Stimulated activated CD8-positive, alpha-beta memory T cell treated with anti-CD3 and anti-CD28 coated beads, Interleukin-4, amount 100 ng/mL, for 4 hours (primary cell): ENCODE measurements around the gene OR5A2.
"Not testable (repeated sequence)": the region's sequence is repeated elsewhere in the genome, so short reads cannot be mapped to it uniquely, and the experiment has no call there.

Experiments
- DNase-seq, 2 donors: peaks; one replicate each; pipeline ENCODE4 v3.0.0-alpha.2; 2020; ENCODE audit warnings: low read depth in 2 of 2, low spot score in 1 of 2

The OR5A2 gene, protein sequence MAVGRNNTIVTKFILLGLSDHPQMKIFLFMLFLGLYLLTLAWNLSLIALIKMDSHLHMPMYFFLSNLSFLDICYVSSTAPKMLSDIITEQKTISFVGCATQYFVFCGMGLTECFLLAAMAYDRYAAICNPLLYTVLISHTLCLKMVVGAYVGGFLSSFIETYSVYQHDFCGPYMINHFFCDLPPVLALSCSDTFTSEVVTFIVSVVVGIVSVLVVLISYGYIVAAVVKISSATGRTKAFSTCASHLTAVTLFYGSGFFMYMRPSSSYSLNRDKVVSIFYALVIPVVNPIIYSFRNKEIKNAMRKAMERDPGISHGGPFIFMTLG

DNA sequence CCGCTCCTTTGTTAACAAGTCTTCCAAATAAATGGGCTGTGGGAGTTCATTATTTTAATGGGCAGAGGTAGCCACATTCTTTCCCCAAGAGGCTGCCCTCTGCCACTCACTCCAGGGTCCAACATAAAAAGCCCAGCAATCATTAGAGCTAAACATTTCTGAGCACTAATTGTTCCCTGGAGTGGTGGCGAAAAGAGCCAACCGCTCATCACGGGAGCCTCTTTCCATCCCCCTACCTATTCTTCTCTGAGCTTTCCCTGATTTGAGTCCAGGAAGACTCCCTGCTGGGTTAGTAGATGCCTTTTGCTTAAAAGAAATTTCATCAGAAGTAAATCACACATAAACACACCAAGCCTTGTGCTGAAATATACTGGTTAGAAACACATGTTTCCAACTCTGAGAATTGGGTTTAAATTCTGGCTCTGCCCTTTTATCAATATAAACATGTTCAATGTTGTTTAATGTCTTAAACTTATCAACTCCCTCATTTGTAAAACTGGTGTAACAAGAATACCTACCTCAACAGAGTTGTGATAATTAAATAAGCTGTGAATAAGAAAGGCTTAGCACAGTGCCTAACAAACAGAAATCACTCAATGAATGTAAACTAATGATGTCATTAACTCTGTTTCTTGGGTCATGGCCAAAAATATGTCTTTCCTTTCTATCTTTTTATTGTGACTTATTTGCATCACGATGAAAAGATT, at the start of gene OR5A2:
OR5A2 (minus strand) TSS at position 53 of the 707 bp plus-strand sequence. CDS start 3,460 bp downstream, outside the sequence.
- DNase-seq = no peak

DNA sequence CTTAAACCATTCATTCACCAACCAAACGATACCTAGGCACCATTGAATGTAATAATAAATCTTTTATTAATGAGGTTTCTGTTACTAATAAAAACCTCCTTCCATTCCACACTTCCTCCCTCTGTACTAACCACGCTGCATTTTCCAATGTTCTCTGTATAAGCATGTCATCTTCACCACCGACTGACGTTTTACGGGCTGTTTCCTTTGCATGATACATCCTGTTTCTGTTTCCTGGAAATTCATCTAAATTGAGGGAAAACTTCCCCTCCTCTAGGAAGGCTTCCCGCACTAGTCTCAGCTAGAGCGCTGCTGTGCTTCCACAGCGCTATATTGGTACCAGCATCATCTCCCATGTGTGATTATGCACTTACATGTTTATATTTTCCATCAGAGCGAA, 49.0 kb upstream of the OR5A2 start:
- no peak for DNase-seq

DNA sequence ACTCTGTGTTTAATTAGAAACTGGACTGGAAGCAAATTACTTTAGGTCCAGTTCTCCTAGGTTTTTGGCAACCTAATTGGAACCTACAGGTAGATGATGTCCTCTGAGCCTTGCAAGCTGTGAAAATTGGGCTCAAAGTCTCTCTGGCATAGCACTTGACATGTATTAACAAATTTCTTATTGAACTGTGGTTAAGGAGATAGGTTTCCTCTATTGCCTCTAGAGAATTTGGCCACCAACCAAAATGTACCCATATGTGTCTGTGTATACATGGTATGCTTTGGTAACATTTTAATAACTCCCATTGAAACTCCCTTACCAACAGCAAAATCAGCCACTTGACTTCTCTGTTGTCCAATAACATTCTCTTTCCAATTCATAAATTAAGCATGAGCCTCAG, 46.8 kb upstream of the OR5A2 start, which contains the start of gene OR4D10:
OR4D10 (plus strand) TSS at position 301 of the 400 bp plus-strand sequence. CDS start 4,115 bp downstream, outside the sequence.
- DNase-seq = no peak

DNA sequence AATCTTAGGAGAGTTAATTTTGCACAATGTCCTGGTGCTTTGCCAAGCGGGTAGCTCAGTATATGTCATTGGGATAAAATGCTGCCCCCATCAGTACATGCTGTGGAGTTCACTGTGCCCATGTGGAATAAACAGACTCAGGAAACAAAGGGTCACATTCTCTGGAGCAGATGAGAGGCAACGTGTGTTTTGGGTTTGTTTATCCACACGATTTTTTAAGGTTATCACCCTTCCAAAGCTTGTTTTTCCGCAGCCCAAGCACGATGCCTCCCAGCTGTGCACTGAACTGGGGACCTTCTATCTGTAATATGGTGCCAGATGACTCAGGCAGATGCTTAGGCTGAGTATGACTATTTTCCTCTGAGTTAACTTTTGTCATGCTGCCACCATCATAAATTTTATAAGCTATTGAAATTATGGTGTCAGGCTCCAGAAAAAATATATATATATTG, 37.0 kb upstream of the OR5A2 start:
- DNase-seq = no peak

DNA sequence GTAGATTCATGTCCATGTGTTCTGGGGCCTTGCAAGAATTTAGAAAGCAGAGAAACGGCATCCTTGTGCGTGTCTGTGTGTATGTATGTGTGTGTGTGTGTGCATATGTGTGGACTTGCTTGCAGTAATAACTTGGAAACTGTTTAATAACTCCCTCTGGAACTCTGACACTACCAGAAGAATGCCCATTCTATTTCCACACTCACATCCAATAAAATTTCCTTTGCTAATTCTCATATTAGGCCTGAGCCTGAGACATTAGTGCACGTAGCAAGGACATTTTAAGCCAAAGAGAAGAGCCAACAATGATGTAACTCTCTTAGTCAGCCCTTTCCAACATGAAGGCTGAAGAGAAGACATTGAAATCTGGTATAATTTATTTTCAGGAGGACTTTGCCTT, 33.7 kb upstream of the OR5A2 start:
- DNase-seq = no peak

DNA sequence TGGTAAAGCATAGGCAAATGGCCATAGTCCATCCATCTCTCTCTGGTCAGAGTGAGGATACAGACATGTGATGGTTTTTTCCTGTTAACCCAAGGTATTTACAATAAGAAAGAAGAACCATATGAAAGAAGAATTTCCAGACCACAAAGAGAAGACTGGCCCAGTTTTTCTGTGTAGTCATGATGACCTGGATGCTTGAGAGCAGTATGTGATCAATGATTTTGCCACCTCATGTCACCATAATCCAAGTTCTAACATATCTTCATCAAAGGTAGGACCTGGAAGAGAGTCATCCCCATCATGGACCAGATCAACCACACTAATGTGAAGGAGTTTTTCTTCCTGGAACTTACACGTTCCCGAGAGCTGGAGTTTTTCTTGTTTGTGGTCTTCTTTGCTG, 30.4 kb upstream of the OR5A2 start, which contains the start of gene OR4D6:
OR4D6 (plus strand) TSS at position 301 of the 400 bp plus-strand sequence; CDS start at position 301, 0 bp downstream.
- no peak for DNase-seq

DNA sequence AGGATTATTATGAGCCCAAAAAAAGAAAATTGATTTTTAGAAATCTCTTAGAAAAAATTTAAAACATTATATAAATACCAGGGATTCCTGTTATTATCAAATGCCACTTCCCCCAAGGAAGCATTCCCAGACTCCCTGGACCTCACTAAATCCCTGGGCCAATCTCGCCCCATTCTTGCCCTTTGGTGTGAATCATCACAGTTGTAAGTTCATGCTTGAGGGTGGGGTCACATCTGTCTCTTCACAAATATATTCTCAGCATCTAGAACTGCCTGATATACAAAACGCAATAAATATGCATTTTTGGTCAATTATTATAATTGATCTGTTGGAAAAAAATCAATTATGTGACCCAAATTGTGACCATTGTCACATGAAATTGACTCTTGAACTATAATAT, 22.3 kb upstream of the OR5A2 start:
- DNase-seq = no peak

DNA sequence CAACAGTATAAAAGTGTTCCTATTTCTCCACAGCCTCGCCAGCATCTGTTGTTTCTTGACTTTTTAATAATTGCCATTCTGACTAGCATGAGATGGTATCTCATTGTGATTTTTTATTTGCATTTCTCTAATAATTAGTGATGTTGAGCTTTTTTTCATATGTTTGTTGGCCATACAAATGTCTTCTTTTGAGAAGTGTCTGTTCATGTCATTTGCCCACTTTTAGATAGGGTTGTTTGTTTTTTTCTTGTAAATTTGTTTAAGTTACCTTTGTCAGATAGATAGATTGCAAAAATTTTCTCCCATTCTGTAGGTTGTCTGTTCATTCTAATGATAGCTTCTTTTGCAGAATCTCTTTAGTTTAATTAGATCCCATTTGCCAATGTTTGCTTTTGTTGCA, 19.4 kb upstream of the OR5A2 start:
- not testable (repeated sequence) for DNase-seq

DNA sequence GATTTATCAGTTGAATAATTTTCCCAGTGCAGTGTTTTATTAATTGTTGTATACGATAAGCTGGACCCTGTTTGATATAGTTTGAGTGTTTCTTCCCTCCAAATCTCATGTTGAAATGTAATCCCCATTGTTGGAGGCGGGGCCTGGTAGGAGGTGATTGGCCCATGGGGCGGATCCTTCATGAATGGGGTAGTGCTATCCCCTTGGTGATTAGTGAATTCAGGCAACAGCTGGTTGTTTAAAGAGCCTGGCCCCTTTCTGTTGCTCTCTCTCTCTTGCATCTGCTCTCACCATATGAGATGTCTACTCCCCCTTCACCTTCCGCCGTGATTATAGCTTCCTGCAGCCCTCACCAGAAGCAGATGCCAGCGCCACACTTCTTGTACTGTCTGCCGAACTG, 11.6 kb upstream of the OR5A2 start:
- no peak for DNase-seq

DNA sequence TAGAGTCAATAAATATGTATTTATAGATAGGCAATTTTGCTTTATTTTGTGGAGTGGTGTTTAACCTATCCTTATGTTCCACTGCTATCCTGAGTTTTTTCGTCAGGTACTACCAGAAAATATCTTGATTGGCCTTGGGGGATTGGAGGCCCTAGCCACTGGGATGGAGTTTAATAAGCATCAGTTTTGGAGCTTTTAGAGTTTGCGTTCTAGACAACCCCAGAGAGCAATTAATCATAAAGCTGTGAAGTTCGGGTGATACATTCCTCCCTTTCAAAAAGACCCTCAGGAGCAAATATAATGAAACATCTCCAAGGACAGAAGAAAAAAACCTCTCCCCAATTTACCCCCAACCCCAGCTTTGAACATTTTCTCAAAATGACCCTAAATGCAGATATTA, 10.0 kb upstream of the OR5A2 start, which contains the start of gene OR5A1:
OR5A1 (plus strand) TSS at position 301 of the 400 bp plus-strand sequence. CDS start 6,700 bp downstream, outside the sequence.
- no peak for DNase-seq

DNA sequence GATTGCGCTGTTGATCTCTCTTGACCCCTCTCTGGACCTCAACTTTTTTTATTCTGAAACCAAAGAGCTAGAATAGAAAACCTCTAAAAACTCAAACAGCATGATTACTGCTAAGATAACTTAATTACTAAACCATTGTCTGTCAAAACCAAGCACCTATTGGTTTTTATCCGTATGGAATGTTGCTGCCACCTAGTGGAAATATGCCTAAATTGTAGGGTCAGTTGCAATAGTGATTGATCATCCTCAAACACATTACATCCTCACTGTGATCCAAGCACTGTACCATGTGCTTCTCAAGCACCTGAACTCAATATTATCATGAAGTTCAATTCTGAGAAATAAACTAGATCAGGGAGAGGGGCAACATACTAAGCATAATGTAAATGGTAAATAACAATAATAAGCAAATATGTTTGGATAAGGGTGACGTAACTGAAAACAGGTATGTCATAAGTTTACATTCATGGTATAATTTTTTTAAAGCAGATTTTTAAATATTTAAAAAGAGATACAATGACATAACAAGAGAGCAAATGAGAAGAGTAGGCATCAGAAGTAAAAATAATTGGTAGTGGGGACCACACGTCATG, 3.8 kb upstream of the OR5A2 start:
- DNase-seq = no peak

DNA sequence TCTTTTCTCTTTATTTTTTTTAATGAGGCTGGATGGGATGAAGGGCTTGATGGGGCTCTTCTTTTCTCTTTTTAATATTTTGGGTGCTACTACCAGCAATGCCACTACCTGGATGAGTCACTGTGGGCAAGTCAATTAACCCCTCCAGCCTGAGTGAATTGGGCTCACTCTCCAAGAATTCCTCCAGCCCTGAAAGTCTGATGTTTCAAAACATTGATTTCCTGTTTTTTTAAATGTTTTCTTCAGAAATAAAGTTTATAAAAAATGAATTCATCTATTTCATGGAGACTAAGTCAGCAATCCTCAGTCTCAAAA, 812 bp upstream of the OR5A2 start:
- no peak for DNase-seq

DNA sequence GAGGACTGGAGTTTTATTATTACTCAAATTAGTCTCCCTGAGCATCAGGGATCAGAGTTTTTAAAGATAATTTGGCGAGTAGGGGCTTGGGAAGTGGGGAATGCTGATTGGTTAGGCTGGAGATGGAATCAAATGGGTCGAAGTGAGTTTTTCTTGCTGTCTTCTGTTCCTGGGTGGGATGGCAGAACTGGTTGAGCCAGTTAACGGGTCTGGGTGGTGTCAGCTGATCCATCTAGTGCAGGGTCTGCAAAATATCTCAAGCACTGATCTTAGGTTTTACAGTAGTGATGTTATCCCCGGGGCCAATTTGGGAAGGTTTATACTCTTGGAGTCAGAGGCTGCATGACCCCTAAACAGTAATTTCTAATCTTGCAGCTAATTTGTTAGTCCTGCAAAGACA, 1.1 kb downstream of the OR5A2 start:
- no peak for DNase-seq

DNA sequence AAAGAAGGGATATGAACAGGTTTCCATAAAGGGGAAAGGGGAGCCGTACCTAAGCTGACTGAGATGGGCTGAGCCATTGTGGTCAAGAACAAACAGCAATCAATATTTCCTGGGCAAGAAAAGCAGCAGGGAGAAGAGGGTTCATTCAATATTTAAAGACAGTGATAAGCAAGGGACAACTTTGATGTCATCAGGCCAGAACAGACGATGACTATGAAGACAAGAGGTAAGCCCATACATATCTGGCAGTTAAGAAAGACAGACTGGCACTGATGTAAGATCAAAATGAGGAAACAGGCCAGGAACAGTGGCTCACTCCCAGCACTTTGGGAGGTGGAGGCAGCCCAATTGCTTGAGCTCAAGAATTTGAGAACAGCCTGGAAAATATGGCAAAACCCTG, 2.4 kb downstream of the OR5A2 start:
- no peak for DNase-seq

DNA sequence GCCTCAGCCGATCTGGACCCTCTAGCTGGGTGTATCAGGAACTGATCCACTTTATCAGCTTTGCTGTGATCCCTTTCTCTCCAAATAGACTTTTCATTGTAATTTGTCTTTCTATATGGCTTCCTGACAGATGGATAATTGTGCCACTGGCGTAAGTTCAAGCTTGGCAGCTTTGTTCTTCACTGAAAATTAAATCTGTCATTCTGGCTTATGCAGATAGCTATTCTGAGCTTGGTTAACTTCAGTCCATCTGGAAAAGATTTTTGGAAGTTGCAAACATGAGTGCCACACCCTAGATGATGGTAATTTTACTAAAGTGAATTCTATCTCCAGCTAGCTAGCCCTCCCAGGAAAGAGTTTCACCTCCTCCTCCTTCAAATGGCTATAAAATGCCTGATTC, 8.1 kb downstream of the OR5A2 start:
- DNase-seq = no peak

DNA sequence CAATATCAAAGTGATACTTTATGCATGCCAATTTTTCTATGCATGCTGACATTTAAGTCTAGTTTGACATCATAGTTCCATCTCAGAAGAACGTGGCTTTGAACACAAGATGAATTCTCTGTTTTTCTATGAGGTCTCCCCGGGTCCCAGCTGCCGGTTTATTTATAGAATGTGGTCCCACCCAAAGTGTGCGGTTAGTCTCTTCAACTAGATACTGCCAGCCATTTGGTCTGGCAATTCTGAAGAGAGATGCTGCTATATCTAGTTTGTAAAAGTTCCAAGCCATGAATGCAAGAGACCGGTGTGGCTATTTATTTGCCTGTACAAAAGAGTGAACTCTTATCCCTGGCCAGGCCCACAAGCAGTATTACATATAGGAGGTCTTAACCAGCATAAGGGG, 9.2 kb downstream of the OR5A2 start:
- no peak for DNase-seq

DNA sequence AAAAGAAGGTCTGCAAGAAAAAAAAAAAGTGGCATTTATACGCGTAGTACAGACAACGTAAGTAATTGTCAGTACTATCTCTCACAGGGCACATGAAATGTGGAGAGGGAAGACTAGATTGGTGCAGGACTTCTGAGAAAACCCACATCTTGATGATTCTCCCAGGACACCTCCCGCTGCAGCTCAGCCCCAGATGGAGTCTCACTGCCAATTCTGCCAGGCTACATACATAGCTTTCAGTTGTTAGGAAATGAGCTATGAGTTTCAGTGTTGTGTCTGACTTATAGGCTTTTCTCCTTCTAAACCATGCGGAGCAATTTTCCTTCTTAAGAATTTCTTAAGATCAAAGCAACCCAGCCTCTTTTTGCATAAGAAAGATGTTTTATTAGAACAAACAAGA, 9.6 kb downstream of the OR5A2 start:
- no peak for DNase-seq

DNA sequence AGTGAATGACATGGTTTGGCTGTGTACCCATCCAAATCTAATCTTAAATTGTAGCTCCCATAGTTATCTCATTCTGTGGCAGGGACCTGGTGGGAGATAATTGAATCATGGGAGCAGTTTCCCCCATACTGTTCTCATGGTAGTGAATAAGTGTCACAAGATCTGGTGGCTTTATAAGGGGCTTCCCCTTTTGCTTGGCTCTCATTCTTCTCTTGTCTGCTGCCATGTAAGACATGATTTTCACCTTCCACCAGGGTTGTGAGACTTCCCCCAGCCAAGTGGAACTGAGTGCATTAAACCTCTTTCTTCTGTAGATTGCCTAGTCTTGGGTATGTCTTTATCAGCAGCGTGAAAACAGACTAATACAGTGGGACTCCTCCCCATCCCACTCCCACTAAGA, 11.1 kb downstream of the OR5A2 start:
- DNase-seq = no peak

DNA sequence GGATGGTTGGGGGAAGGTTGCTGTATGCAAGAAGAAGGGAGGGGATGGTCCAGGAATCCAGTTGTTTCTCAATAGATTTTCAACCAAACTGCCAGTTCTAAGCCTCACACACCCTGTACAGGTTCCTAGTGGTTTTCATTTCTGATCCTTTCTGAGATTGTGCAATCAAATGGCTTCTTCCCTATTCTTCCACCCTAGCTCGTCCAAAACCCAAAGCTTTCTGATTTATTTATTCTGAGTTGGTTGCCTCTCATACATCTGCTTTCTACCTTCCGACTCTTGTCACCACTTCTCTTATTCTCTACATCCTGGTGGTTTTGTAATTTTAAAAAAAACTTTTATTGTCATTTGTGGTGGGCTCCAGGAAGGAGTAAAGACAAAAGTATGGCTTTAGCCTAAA, 12.6 kb downstream of the OR5A2 start:
- no peak for DNase-seq

DNA sequence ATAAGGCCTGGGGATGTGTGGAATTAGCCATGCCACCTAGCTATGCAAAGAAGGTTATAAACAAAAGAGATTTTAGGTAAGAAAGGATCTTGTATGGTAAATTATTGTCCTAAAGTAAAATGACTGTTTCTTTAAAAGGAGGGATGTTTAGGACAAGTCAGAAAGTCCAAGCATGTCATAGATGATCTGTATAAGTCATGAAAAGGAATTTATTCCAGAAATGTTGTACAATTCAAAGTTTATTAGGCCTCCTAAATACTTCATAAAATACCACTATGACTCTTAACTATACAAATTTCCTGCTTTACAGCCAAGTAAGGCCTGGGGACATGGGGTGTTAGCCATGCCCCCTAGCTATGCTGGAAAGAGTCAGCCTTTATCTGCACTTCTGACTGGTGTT, 22.7 kb downstream of the OR5A2 start:
- no peak for DNase-seq

DNA sequence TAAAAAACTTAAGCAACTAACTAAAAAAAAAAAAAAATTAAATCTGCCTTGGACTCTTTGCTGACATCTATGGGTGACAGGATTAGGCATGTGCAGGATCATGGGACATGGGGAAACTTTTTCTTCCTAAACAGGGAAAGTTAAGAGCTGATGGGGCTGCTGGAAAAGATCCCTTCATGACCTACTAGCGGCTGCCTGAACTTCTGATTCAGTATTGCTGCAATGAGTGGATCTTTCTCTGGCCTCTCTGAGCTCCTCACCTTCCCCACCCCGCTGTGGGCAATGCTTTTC, 25.0 kb downstream of the OR5A2 start:
- no peak for DNase-seq
